HCT116 (cell line): ENCODE data around the gene TCP10L. TPM values are rescaled to one million over a fixed set of nuclear protein-coding genes. Genes with fewer than 3 reads are reported as not detected.

ENCODE experiments used
- ATAC-seq: fragments of 200-7000 bp; cut with Tn5 transposase; 2 replicates; pipeline ENCODE4 v1.9.1; 2020; ENCODE audit warnings: mild to moderate bottlenecking, moderate library complexity
- BruUV-seq: library from RNA; stranded (reverse); fragments of 400-500 nt; replicated peaks from 2 replicates; lab custom pipeline; 2021; lab: Mats Ljungman, UMichigan
- CTCF ChIA-PET: fragments of 300-600 bp; sonication (Branson Sonifier 250); formaldehyde crosslinking; loops from one replicate; lab custom pipeline; 2021; ENCODE audit warnings: antibody characterized with exemption; lab: Charles Lee
- POLR2A ChIA-PET: fragments of 300-600, 350-600 bp; sonication (Branson Sonifier 250); formaldehyde crosslinking; loops from one replicate; lab custom pipeline; 2021; ENCODE audit warnings: antibody characterized with exemption; lab: Charles Lee
- RAD21 ChIA-PET, 2 experiments: fragments of 300-600 bp; sonication (Branson Sonifier 250); formaldehyde crosslinking; loops; one replicate each; lab custom pipeline; 2023; ENCODE audit warnings: low total read pairs in 2 of 2; ENCODE audit not compliant: uncharacterized antibody in 2 of 2, unreplicated experiment in 2 of 2, low non-redundant PET in 1 of 2; lab: Charles Lee
- DNase-seq: peaks from one replicate; pipeline ENCODE4 v3.0.0-alpha.2; 2010; ENCODE audit warnings: low read depth, low spot score
- H2AFZ ChIP-seq: fragments of 200-600 bp; shearing (Covaris generic), sonication (generic); 2 replicates; pipeline ENCODE4 v1.6.1; 2017; ENCODE audit warnings: low read depth, mixed run types, mixed read lengths, antibody characterized with exemption, low read length; ENCODE audit not compliant: poor library complexity, severe bottlenecking
- H3K27ac ChIP-seq: 2 replicates; pipeline ENCODE4 v1.5.1; 2012; ENCODE audit warnings: low read depth, low read length
- H3K27me3 ChIP-seq: fragments of 200-600 bp; sonication (generic); 2 replicates; pipeline ENCODE4 v1.6.1; 2016; ENCODE audit warnings: mixed run types, low read length, mixed read lengths; ENCODE audit not compliant: insufficient read depth
- H3K36me3 ChIP-seq, 2 experiments: fragments of 200-500 bp in 1 of 2; fragments of 200-600 bp in 1 of 2; sonication (Bioruptor generic) in 1 of 2; sonication (generic) in 1 of 2; 2 replicates each; pipeline versions ENCODE4 v1.5.1 to v1.6.1; 2014 to 2016; ENCODE audit warnings: low read length in 2 of 2, inconsistent platforms in 1 of 2, mixed read lengths in 1 of 2, mixed run types in 1 of 2; ENCODE audit not compliant: insufficient read depth in 2 of 2, control insufficient read depth in 1 of 2
- H3K4me1 ChIP-seq, 2 experiments: fragments of 200-600 bp in 1 of 2; sonication (generic) in 1 of 2; 2 replicates each; pipeline versions ENCODE4 v1.5.1 to v1.6.1; 2012 to 2017; ENCODE audit warnings: low read length in 2 of 2, inconsistent platforms in 1 of 2, mild to moderate bottlenecking in 1 of 2, mixed read lengths in 1 of 2, mixed run types in 1 of 2, moderate library complexity in 1 of 2; ENCODE audit not compliant: insufficient read depth in 2 of 2, control insufficient read depth in 1 of 2
- H3K4me2 ChIP-seq: fragments of 200-600 bp; sonication (generic); 2 replicates; pipeline ENCODE4 v1.6.1; 2017; ENCODE audit warnings: mixed run types, low read length, mixed read lengths
- H3K4me3 ChIP-seq, 2 experiments: fragments of 200-600 bp in 1 of 2; sonication (generic) in 1 of 2; replicated peaks in 1 of 2; 2 replicates each; pipeline ENCODE4 v1.5.1; 2011 to 2016; ENCODE audit warnings: low read length in 2 of 2, control low read depth in 1 of 2, low read depth in 1 of 2, mild to moderate bottlenecking in 1 of 2, mixed read lengths in 1 of 2, mixed run types in 1 of 2
- H3K79me2 ChIP-seq: fragments of 200-600 bp; sonication (generic); 2 replicates; pipeline ENCODE4 v1.6.1; 2017; ENCODE audit warnings: mild to moderate bottlenecking, mixed run types, low read length, moderate library complexity, mixed read lengths; ENCODE audit not compliant: insufficient read depth
- H3K9ac ChIP-seq: fragments of 200-600 bp; sonication (generic); 2 replicates; pipeline ENCODE4 v1.6.1; 2016; ENCODE audit warnings: low read length, mixed read lengths
- H3K9me2 ChIP-seq: fragments of 200-600 bp; sonication (generic), shearing (Covaris generic); 2 replicates; pipeline ENCODE4 v1.6.1; 2017; ENCODE audit warnings: mixed run types, mild to moderate bottlenecking, moderate library complexity; ENCODE audit not compliant: insufficient read depth
- H3K9me3 ChIP-seq, 2 experiments: fragments of 200-500 bp in 1 of 2; fragments of 200-600 bp in 1 of 2; sonication (Bioruptor generic) in 1 of 2; sonication (generic) in 1 of 2; 2 replicates each; pipeline ENCODE4 v1.6.1; 2014 to 2017; ENCODE audit warnings: low read length in 2 of 2, mixed read lengths in 2 of 2, inconsistent platforms in 1 of 2, low read depth in 1 of 2, mild to moderate bottlenecking in 1 of 2, mixed run types in 1 of 2, moderate library complexity in 1 of 2; ENCODE audit not compliant: control insufficient read depth in 1 of 2, insufficient read depth in 1 of 2
- H4K20me1 ChIP-seq: fragments of 200-600 bp; sonication (generic), shearing (Covaris generic); 2 replicates; pipeline ENCODE4 v1.6.1; 2017; ENCODE audit warnings: mixed run types, mild to moderate bottlenecking, moderate library complexity; ENCODE audit not compliant: insufficient read depth
- ATF3 ChIP-seq: IDR thresholded peaks from 2 replicates; pipeline ENCODE4 v1.6.1; 2012
- CBX3 ChIP-seq: IDR thresholded peaks from 2 replicates; pipeline ENCODE4 v1.6.1; 2012; ENCODE audit warnings: low read depth
- CEBPB ChIP-seq: IDR thresholded peaks from 2 replicates; pipeline ENCODE4 v1.6.1; 2012; ENCODE audit warnings: low read depth
- ELF1 ChIP-seq: IDR thresholded peaks from 2 replicates; pipeline ENCODE4 v1.6.1; 2012; ENCODE audit warnings: low read depth, borderline replicate concordance
- EZH2 ChIP-seq: fragments of 200-600 bp; sonication (generic); IDR thresholded peaks from 2 replicates; pipeline ENCODE4 v1.6.1; 2017; ENCODE audit warnings: antibody characterized with exemption, mixed run types
- FOSL1 ChIP-seq: IDR thresholded peaks from 2 replicates; pipeline ENCODE4 v1.6.1; 2012; ENCODE audit warnings: low read depth
- MAX ChIP-seq: IDR thresholded peaks from 2 replicates; pipeline ENCODE4 v1.6.1; 2012
- POLR2A ChIP-seq: IDR thresholded peaks from 2 replicates; pipeline ENCODE4 v1.7.0; 2011; ENCODE audit warnings: borderline replicate concordance; ENCODE audit not compliant: insufficient read depth, insufficient read length; ENCODE audit errors: extremely low read depth
- POLR2AphosphoS5 ChIP-seq: IDR thresholded peaks from 2 replicates; pipeline ENCODE4 v1.6.1; 2011; ENCODE audit warnings: mild to moderate bottlenecking, low read depth, low read length, moderate library complexity
- RAD21 ChIP-seq: IDR thresholded peaks from 2 replicates; pipeline ENCODE4 v1.6.1; 2012; ENCODE audit warnings: low read depth, mild to moderate bottlenecking
- REST ChIP-seq: IDR thresholded peaks from 2 replicates; pipeline ENCODE4 v1.6.1; 2012; ENCODE audit warnings: low read depth
- SIN3A ChIP-seq: IDR thresholded peaks from 2 replicates; pipeline ENCODE4 v1.6.1; 2012; ENCODE audit warnings: low read depth
- SRF ChIP-seq: IDR thresholded peaks from 2 replicates; pipeline ENCODE4 v1.6.1; 2012; ENCODE audit warnings: low read depth
- TCF7L2 ChIP-seq: IDR thresholded peaks from 2 replicates; pipeline ENCODE4 v1.7.0; 2011; ENCODE audit warnings: borderline replicate concordance, inconsistent platforms; ENCODE audit not compliant: insufficient read depth, insufficient read length; ENCODE audit errors: extremely low read depth
- YY1 ChIP-seq: IDR thresholded peaks from 2 replicates; pipeline ENCODE4 v1.6.1; 2011; ENCODE audit warnings: low read length, low read depth, moderate library complexity, mild to moderate bottlenecking; ENCODE audit not compliant: insufficient replicate concordance; ENCODE audit errors: extremely low read depth
- ZBTB33 ChIP-seq: IDR thresholded peaks from 2 replicates; pipeline ENCODE4 v1.6.1; 2011; ENCODE audit warnings: mild to moderate bottlenecking, low read length, moderate library complexity; ENCODE audit not compliant: insufficient replicate concordance; ENCODE audit errors: extremely low read depth
- ZFX ChIP-seq: fragments of 450-650 bp; IDR thresholded peaks from 2 replicates; pipeline ENCODE4 v1.6.1; 2017
- intact Hi-C: fragments of 100-400 bp; cut with micrococcal nuclease; formaldehyde crosslinking; loops from 2 replicates; pipeline ENCODE4 v1.10.0; 2022
- total RNA-seq: library from RNA; stranded (reverse); gene quantifications from one replicate; pipeline ENCODE4 v1.2.1, GENCODE V29; 2021; ENCODE audit not compliant: unreplicated experiment
- TF ChIP-seq, protein P1 (sequence below), 3 experiments: fragments of 200-600 bp in 1 of 3; sonication (generic) in 1 of 3; IDR thresholded peaks in 2 of 3; conservative IDR thresholded peaks in 1 of 3; 2 replicates each; pipeline ENCODE4 v1.5.1; 2012 to 2017; ENCODE audit warnings: low read depth in 2 of 3, low read length in 2 of 3, antibody characterized with exemption in 1 of 3, borderline replicate concordance in 1 of 3, control low read depth in 1 of 3, mild to moderate bottlenecking in 1 of 3, mixed read lengths in 1 of 3, mixed run types in 1 of 3, moderate library complexity in 1 of 3; ENCODE audit not compliant: insufficient read depth in 1 of 3

The TCP10L gene
- total RNA-seq, 1 experiment from 2014 or later: 0.07 TPM

- TF ChIP-seq REST: no peak
Observed at GRCh38 chr21:32597205-32597604, 11.9 kb upstream of the TCP10L start (continued).

DNA sequence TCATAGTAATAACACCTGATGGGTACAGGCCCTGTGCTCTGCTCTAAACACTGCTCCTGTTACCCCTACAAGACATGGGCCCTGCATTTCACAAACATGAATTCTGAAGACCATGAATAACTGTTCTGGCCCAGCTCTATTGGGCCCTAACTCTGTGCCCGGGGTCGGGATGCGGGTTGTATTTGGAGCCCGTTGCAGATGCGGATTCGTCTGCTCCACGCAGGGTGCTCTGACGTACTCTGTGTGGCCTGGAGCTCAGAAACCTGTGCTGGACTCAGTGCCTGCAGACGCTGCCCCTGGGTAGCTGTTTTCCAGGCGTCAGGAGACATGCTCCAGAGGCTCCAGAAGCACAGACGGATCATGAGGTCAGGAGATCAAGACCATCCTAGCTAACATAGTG, 10.1 kb upstream of the TCP10L start:
- Histone ChIP-seq H3K4me2 (no peak overlapping the region), H2AFZ (no peak overlapping the region), H3K9me2 (no peaks in the 10 kb centered on the region), H3K9me3 (no peaks in the 10 kb centered on the region), H3K4me1 (peaks cover 3 to 14% of the 10 kb centered on the region in 2 experiments; a peak in 3 of 4 replicates), H3K27ac (no peak overlapping the region), H4K20me1 (no peaks in the 10 kb centered on the region), H3K27me3 (no peaks in the 10 kb centered on the region), H3K9ac (no peak overlapping the region), H3K4me3 (no peak overlapping the region), H3K36me3 (peaks cover 8% of the 10 kb centered on the region in 2 experiments; a peak in 3 of 4 replicates), H3K79me2 (no peaks in the 10 kb centered on the region)
- ATAC-seq (no peak), DNase-seq (no peak)
- ChIA-PET POLR2A (no interaction called here), RAD21 (no interaction called here), CTCF (no interaction called here)
- intact Hi-C loops: no loop called here
- BruUV-seq: no TSS peak
- TF ChIP-seq YY1 (no peak), RAD21 (no peak), CBX3 (no peak), SRF (no peak), TCF7L2 (no peak), ZFX (no peak), FOSL1 (no peak), POLR2AphosphoS5 (no peak), POLR2A (no peak), ATF3 (no peak), ZBTB33 (no peak), ELF1 (no peak), MAX (no peak), SIN3A (no peak), CEBPB (no peak), EZH2 (no peak)
- TF ChIP-seq, protein P1, sequence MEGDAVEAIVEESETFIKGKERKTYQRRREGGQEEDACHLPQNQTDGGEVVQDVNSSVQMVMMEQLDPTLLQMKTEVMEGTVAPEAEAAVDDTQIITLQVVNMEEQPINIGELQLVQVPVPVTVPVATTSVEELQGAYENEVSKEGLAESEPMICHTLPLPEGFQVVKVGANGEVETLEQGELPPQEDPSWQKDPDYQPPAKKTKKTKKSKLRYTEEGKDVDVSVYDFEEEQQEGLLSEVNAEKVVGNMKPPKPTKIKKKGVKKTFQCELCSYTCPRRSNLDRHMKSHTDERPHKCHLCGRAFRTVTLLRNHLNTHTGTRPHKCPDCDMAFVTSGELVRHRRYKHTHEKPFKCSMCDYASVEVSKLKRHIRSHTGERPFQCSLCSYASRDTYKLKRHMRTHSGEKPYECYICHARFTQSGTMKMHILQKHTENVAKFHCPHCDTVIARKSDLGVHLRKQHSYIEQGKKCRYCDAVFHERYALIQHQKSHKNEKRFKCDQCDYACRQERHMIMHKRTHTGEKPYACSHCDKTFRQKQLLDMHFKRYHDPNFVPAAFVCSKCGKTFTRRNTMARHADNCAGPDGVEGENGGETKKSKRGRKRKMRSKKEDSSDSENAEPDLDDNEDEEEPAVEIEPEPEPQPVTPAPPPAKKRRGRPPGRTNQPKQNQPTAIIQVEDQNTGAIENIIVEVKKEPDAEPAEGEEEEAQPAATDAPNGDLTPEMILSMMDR (IDR thresholded peaks at IDR 0.05 in 2 of 3, conservative IDR thresholded peaks at IDR 0.05 in 1 of 3; ENCODE audit: borderline replicate concordance in 1 of 3, insufficient read depth in 1 of 3, low read depth in 2 of 3, low read length in 2 of 3): no peak
